Heart left ventricle (tissue), 13 donors: ENCODE data around the gene OR5K4.

Experiments
- POLR2A ChIP-seq, 2 donors: fragments of 450-650 bp; IDR thresholded peaks; one replicate each; pipeline ENCODE4 v1.6.1; 2017; ENCODE audit warnings: antibody characterized with exemption in 2 of 2, mild to moderate bottlenecking in 2 of 2, moderate library complexity in 2 of 2
- TF ChIP-seq, protein P1 (sequence below), 12 donors: fragments of 200-600 bp; sonication (generic) in 4 of 12; IDR thresholded peaks; one replicate each; pipeline versions ENCODE4 v1.5.0 to v1.8.0; 2018 to 2022; ENCODE audit warnings: antibody characterized with exemption in 12 of 12, mild to moderate bottlenecking in 5 of 12
- donor health status: ischemic (EF 13 %, LVEDD 7.1; RV severe dilation, severe dysfunction).
- donor health status: DM: no; HTN: yes; CAD: no.
- donor health status: DM: no; HTN: no; CAD: no.
- donor health status: ischemic (EF 25% LVEDD 6.9; RV normal size, moderate dysfunction).
- donor health status: ischemic (EF 25% LVEDD 5.7; RV mildly dilated, moderate dysfunction).
- donor health status: ischemic (EF 35%, LVEDD 5.7; RV mildly dilated, moderate dysfunction).
- donor health status: nonischemic (EF 11% LVEDD 7.7; RV severe dilation, severe dysfunction).
- donor health status: DM: yes; HTN: yes; CAD: no.
- donor health status: PGD.
- donor health status: ischemic (EF 29% LVEDD 5.4; RV normal size, mild dysfunction).
- donor health status: nonischemic (EF 23%, LVEDD 6.1; RV moderate dilation, normal function).

GRCh38 chr3:98333989-98334606, 19.6 kb upstream of the OR5K4 start:
- TF ChIP-seq POLR2A (IDR thresholded peaks at IDR 0.05) = no peak
- TF ChIP-seq, protein P1, sequence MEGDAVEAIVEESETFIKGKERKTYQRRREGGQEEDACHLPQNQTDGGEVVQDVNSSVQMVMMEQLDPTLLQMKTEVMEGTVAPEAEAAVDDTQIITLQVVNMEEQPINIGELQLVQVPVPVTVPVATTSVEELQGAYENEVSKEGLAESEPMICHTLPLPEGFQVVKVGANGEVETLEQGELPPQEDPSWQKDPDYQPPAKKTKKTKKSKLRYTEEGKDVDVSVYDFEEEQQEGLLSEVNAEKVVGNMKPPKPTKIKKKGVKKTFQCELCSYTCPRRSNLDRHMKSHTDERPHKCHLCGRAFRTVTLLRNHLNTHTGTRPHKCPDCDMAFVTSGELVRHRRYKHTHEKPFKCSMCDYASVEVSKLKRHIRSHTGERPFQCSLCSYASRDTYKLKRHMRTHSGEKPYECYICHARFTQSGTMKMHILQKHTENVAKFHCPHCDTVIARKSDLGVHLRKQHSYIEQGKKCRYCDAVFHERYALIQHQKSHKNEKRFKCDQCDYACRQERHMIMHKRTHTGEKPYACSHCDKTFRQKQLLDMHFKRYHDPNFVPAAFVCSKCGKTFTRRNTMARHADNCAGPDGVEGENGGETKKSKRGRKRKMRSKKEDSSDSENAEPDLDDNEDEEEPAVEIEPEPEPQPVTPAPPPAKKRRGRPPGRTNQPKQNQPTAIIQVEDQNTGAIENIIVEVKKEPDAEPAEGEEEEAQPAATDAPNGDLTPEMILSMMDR (IDR thresholded peaks at IDR 0.05) = peak in 1 of 12 donors; percentile 8
